ENCODE data around the gene ADAMTS16.

GRCh38 chr5:5246736-5247135 is 106.6 kb downstream of the ADAMTS16 start:
- TF ChIP-seq CTCF (IDR thresholded peaks at IDR 0.05) (no peak), EZH2phosphoT487 (IDR thresholded peaks at IDR 0.05) (no peak)

All from neural progenitor cell (in vitro differentiated cells).